DMS153 (cell line): Measurements from ENCODE around the gene WFIKKN2.
"Not testable (repeated sequence)": the region's sequence is repeated elsewhere in the genome, so short reads cannot be mapped to it uniquely, and the experiment has no call there.

Source experiments
- DNase-seq: peaks from one replicate; lab custom pipeline; 2025; lab: John Stamatoyannopoulos, UW

The WFIKKN2 gene

DNA sequence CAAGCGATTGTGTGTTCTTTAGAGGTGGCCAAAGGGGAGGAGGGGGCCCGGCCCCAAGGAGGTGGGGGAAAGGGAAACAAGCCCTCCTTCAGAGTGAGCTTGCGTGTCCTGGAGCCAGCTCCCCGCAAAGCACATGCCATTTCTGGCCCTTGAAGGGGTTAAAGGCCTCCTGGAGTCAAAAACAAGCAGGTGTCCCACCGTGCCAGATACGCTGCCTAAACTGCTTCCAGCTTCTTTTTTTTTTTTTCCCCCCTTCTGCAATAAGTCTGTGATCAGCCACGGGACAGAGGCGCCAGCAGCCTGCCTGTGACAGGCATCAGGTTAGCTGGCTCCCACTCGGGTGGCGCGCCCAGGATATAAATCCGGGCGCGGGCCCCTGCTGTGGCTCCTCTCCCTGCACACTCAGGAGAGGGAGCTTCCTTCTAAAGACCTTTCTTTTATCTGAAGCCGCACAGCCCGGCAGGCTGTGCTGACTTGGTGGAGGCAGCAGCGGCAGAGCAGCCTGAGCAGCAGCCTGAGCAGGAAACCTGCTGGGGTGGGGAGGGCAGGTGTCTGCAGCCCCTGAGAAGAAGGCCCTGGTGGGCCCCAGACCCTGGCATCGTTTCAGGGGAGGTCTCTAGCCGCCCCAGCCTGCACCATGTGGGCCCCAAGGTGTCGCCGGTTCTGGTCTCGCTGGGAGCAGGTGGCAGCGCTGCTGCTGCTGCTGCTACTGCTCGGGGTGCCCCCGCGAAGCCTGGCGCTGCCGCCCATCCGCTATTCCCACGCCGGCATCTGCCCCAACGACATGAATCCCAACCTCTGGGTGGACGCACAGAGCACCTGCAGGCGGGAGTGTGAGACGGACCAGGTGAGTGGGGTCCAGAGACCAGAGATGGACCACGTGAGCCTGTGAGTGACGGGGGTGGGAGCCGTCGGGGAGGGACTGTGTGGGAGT lies at the start of gene WFIKKN2:
Gene WFIKKN2 (plus strand): TSS at position 286 of the 934 bp plus-strand sequence. CDS start 352 bp downstream, at position 638.
- no peak for DNase-seq

DNA sequence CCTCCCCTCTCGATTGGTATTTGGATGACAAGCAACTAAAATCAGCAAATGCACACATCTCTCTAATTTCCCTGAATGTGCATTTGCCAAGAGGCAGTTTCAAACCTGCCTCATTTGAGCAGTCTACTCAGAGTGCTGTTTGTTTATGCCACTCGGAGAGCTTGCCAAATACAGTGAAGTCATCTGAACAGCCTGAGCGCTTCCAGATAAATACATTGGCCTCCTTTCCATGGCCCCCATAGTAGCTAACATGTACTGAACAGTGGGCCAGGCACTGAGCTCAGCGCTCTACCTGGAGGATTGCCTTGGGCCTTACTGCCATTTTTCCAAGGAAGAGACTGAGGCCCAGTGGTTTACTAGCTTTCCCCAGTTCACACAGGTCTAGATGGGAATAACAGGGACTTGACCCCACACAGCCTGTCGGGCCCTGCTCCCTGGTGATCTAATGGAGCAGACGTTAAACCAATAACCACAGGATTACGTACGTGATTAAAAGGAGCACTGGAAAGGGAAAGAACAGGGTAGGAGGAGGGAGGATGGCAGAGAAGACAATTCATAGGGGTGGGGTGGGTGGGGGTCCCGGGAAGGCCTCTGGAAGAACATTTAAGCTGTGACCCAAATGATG lies 49.3 kb upstream of the WFIKKN2 start:
- peak; percentile 39 for DNase-seq

- no peak for DNase-seq
These were observed 48.3 kb upstream of the WFIKKN2 start for GRCh38 chr17:50787106-50787505.

GRCh38 chr17:50790618-50791017 lies 44.8 kb upstream of the WFIKKN2 start:
- DNase-seq, result no peak

- DNase-seq, result no peak
These were observed 43.3 kb upstream of the WFIKKN2 start for GRCh38 chr17:50792132-50792531.

- no peak for DNase-seq
These were observed 42.4 kb upstream of the WFIKKN2 start for GRCh38 chr17:50793007-50793406.

DNA sequence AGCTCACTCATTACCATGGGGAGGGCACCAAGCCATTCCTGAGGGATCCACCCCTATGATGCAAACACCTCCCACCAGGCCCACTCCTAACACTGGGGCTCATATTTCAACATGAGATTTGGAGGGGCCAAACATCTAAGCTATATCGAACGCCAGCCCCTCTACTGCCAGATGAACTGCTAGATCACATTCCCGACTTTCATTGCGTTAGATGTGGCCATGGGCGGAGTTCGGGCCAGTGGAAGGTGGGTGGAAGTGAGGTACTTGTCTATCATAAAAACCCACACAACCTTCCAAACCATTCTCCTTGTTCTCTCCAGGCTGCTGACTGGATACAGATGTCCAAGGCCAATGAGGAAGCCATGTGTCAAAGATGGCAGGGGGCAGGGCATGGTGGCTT lies 41.0 kb upstream of the WFIKKN2 start:
- DNase-seq, result no peak

- DNase-seq, result no peak
These were observed 38.1 kb upstream of the WFIKKN2 start for GRCh38 chr17:50797135-50797810.

- no peak for DNase-seq
These were observed 36.7 kb upstream of the WFIKKN2 start for GRCh38 chr17:50798424-50799288.

GRCh38 chr17:50799582-50799981 lies 35.8 kb upstream of the WFIKKN2 start:
- no peak for DNase-seq

DNA sequence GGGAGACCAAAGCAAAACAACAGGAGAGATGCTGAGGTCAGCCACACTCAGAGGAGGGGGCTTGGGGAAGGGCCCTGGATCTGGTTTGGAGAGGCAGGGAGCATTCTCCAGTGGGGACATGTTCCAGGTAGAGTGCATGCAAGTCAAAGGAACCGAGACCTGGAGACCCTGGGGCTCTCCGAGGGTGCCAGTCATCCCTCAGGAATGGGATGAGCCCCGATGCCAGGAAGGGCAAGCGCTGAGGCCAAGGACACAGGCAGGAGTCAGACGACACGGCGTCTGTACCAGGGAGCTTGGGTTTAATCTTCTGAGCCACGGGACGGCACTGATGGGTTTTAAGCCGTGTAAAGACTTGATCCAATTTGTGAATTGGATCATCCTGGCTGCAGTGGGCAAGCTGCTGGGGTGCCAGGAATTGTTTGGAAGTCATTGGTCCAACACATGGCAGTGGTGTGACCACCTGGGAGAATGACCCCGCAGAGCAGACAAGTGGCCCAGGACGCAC lies 35.1 kb upstream of the WFIKKN2 start:
- no peak for DNase-seq

- DNase-seq, result no peak
These were observed 32.5 kb upstream of the WFIKKN2 start for GRCh38 chr17:50802609-50803571.

DNA sequence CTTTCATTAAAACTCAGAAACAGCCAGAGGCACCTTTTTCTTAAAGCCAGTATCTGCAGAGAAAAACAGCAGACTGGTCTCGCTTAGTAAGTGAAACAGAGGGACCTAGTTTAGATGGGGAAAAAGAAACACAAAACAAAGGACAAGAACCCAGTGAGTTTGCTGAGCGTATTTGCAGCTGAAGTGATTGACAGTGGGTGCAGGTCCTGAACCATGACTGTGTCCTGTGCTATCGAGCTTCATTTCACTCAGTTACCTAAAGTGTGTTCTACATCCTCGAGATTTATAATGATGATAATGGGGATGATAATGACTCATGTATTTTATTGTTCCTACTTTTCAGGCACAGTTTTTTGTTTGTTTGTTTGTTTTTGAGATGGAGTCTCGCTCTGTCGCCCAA lies 31.7 kb upstream of the WFIKKN2 start:
- no peak for DNase-seq

GRCh38 chr17:50804749-50805475 lies 30.5 kb upstream of the WFIKKN2 start:
- not testable (repeated sequence) for DNase-seq

GRCh38 chr17:50805486-50805885 lies 29.9 kb upstream of the WFIKKN2 start:
- no peak for DNase-seq

- DNase-seq, result no peak
These were observed 29.2 kb upstream of the WFIKKN2 start for GRCh38 chr17:50806141-50806643.

GRCh38 chr17:50807009-50807408 lies 28.4 kb upstream of the WFIKKN2 start:
- no peak for DNase-seq

GRCh38 chr17:50807675-50808074 lies 27.7 kb upstream of the WFIKKN2 start:
- DNase-seq, result no peak

GRCh38 chr17:50808413-50808812 lies 27.0 kb upstream of the WFIKKN2 start:
- DNase-seq, result no peak
